HEK293 (cell line): ENCODE measurements around the gene SMARCD3.
A peak's percentile ranks its signal among the peaks of the same experiment; 100 is the strongest.

Source experiments
- HOXC10 ChIP-seq: sonication (generic); formaldehyde crosslinking; IDR thresholded peaks from 2 replicates; pipeline ENCODE4 v1.8.1; 2023; ENCODE audit warnings: mild to moderate bottlenecking, missing genetic modification reagents
- IKZF3 ChIP-seq: fragments of 450-650 bp; IDR thresholded peaks from 2 replicates; pipeline ENCODE4 v1.5.0; 2018; ENCODE audit warnings: missing biosample characterization, mild to moderate bottlenecking, missing genetic modification characterization, moderate library complexity
- KLF16 ChIP-seq: fragments of 450-650 bp; formaldehyde crosslinking; IDR thresholded peaks from 2 replicates; pipeline ENCODE4 v1.5.1; 2017; ENCODE audit warnings: missing biosample characterization, missing genetic modification characterization
- OSR2 ChIP-seq: fragments of 450-650 bp; formaldehyde crosslinking; IDR thresholded peaks from 2 replicates; pipeline ENCODE4 v1.5.1; 2016; ENCODE audit warnings: missing biosample characterization, missing genetic modification characterization
- OVOL3 ChIP-seq: fragments of 450-650 bp; formaldehyde crosslinking; IDR thresholded peaks from 2 replicates; pipeline ENCODE4 v1.5.1; 2016; ENCODE audit warnings: missing biosample characterization, missing genetic modification characterization
- ZIC2 ChIP-seq: fragments of 450-650 bp; formaldehyde crosslinking; IDR thresholded peaks from 2 replicates; pipeline ENCODE4 v1.5.1; 2016; ENCODE audit warnings: missing biosample characterization, missing genetic modification characterization
- ZNF302 ChIP-seq: fragments of 450-650 bp; formaldehyde crosslinking; IDR thresholded peaks from 2 replicates; pipeline ENCODE4 v1.5.1; 2016; ENCODE audit warnings: missing biosample characterization, missing genetic modification characterization, low read depth
- ZNF335 ChIP-seq: fragments of 450-650 bp; formaldehyde crosslinking; conservative IDR thresholded peaks from 2 replicates; pipeline ENCODE4 v1.5.1; 2016; ENCODE audit warnings: missing biosample characterization, missing genetic modification characterization
- ZNF391 ChIP-seq: fragments of 450-650 bp; formaldehyde crosslinking; IDR thresholded peaks from 2 replicates; pipeline ENCODE4 v1.5.1; 2016; ENCODE audit warnings: low read depth, missing biosample characterization, missing genetic modification characterization, borderline replicate concordance
- ZNF501 ChIP-seq: fragments of 450-650 bp; formaldehyde crosslinking; IDR thresholded peaks from 2 replicates; pipeline ENCODE4 v1.5.1; 2016; ENCODE audit warnings: missing biosample characterization, missing genetic modification characterization
- ZNF596 ChIP-seq: fragments of 450-650 bp; IDR thresholded peaks from 2 replicates; pipeline ENCODE4 v1.5.0; 2018; ENCODE audit warnings: missing biosample characterization, mild to moderate bottlenecking, missing genetic modification characterization, moderate library complexity
- ZNF626 ChIP-seq: fragments of 450-650 bp; sonication (Bioruptor Pico); formaldehyde crosslinking; IDR thresholded peaks from 2 replicates; pipeline ENCODE4 v1.5.1; 2018; ENCODE audit warnings: missing biosample characterization, missing genetic modification characterization, inconsistent platforms
- ZNF76 ChIP-seq: fragments of 450-650 bp; formaldehyde crosslinking; IDR thresholded peaks from 2 replicates; pipeline ENCODE4; 2016; ENCODE audit warnings: low read depth, missing biosample characterization, missing genetic modification characterization, borderline replicate concordance
- TF ChIP-seq, protein P1 (sequence below): fragments of 450-650 bp; formaldehyde crosslinking; IDR thresholded peaks from 2 replicates; pipeline ENCODE4 v1.5.1; 2017; ENCODE audit warnings: missing biosample characterization, missing genetic modification characterization
- TF ChIP-seq, protein P2 (sequence below): fragments of 450-650 bp; formaldehyde crosslinking; IDR thresholded peaks from 2 replicates; pipeline ENCODE4 v1.5.0; 2017; ENCODE audit warnings: missing biosample characterization, missing genetic modification characterization, borderline replicate concordance
- TF ChIP-seq, protein P3 (sequence below): fragments of 450-650 bp; formaldehyde crosslinking; IDR thresholded peaks from 2 replicates; pipeline ENCODE4 v1.5.1; 2016; ENCODE audit warnings: missing biosample characterization, missing genetic modification characterization
- TF ChIP-seq, protein P4 (sequence below): fragments of 450-650 bp; formaldehyde crosslinking; IDR thresholded peaks from 2 replicates; pipeline ENCODE4 v1.5.1; 2016; ENCODE audit warnings: missing biosample characterization, missing genetic modification characterization, borderline replicate concordance
- TF ChIP-seq, protein P5 (sequence below): fragments of 450-650 bp; formaldehyde crosslinking; IDR thresholded peaks from 2 replicates; pipeline ENCODE4; 2016; ENCODE audit warnings: missing biosample characterization, missing genetic modification characterization
- TF ChIP-seq, protein P6 (sequence below): fragments of 450-650 bp; formaldehyde crosslinking; IDR thresholded peaks from 2 replicates; pipeline ENCODE4 v1.5.1; 2016; ENCODE audit warnings: missing biosample characterization, missing genetic modification characterization, borderline replicate concordance
- TF ChIP-seq, protein P7 (sequence below): fragments of 450-650 bp; formaldehyde crosslinking; IDR thresholded peaks from 2 replicates; pipeline ENCODE4 v1.5.1; 2017; ENCODE audit warnings: missing biosample characterization, missing genetic modification characterization

The SMARCD3 gene

DNA sequence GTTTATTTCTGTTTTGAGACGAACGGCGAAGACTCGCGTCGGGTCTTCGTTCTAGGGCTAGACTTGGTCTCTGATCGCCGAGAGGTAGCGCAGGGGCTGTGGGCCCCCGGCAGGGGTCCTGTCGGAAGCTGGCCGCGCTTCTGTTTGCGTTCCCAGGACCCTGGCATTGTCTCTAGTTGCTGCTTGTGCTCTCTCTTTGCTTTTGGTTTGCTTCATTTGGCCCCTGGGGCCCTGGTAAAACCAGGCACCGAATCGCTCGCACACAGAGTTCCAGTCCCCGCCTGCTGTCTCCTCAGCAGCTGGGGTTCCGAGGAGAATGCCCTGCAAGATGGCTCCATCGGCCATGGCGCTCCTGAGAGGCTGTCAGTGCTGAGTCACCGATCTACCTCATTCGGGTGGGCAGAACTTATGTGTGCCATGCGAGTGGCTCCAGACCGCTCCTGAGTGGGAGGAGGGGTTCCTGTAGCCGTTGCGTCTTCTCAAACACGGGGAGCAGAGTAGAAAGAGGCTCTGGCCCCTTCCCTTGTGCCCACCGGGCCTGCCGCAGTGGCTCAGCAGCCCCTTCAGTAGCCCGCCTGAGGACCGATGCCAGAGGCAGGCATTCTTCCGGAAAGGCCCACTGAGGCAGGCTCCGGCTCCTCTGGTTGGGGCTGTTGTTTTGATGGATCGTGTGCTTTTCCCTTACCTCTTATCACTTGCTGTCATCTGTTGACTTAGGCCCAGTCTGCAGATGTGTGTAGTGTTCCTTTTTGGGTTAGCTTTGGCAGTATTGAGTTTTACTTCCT lies 15.4 kb downstream of the SMARCD3 start (continued):
- TF ChIP-seq, protein P1, sequence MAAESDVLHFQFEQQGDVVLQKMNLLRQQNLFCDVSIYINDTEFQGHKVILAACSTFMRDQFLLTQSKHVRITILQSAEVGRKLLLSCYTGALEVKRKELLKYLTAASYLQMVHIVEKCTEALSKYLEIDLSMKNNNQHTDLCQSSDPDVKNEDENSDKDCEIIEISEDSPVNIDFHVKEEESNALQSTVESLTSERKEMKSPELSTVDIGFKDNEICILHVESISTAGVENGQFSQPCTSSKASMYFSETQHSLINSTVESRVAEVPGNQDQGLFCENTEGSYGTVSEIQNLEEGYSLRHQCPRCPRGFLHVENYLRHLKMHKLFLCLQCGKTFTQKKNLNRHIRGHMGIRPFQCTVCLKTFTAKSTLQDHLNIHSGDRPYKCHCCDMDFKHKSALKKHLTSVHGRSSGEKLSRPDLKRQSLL (tag by site-specific recombination): peak; percentile 48; the same call in 1 of the 2 replicates
- TF ChIP-seq ZNF302 (tag by site-specific recombination): no peak
- TF ChIP-seq, protein P2, sequence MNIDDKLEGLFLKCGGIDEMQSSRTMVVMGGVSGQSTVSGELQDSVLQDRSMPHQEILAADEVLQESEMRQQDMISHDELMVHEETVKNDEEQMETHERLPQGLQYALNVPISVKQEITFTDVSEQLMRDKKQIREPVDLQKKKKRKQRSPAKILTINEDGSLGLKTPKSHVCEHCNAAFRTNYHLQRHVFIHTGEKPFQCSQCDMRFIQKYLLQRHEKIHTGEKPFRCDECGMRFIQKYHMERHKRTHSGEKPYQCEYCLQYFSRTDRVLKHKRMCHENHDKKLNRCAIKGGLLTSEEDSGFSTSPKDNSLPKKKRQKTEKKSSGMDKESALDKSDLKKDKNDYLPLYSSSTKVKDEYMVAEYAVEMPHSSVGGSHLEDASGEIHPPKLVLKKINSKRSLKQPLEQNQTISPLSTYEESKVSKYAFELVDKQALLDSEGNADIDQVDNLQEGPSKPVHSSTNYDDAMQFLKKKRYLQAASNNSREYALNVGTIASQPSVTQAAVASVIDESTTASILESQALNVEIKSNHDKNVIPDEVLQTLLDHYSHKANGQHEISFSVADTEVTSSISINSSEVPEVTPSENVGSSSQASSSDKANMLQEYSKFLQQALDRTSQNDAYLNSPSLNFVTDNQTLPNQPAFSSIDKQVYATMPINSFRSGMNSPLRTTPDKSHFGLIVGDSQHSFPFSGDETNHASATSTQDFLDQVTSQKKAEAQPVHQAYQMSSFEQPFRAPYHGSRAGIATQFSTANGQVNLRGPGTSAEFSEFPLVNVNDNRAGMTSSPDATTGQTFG (tag by site-specific recombination): no peak
- TF ChIP-seq ZIC2 (tag by site-specific recombination): peak; percentile 14; the same call in 1 of the 2 replicates
- TF ChIP-seq, protein P3, sequence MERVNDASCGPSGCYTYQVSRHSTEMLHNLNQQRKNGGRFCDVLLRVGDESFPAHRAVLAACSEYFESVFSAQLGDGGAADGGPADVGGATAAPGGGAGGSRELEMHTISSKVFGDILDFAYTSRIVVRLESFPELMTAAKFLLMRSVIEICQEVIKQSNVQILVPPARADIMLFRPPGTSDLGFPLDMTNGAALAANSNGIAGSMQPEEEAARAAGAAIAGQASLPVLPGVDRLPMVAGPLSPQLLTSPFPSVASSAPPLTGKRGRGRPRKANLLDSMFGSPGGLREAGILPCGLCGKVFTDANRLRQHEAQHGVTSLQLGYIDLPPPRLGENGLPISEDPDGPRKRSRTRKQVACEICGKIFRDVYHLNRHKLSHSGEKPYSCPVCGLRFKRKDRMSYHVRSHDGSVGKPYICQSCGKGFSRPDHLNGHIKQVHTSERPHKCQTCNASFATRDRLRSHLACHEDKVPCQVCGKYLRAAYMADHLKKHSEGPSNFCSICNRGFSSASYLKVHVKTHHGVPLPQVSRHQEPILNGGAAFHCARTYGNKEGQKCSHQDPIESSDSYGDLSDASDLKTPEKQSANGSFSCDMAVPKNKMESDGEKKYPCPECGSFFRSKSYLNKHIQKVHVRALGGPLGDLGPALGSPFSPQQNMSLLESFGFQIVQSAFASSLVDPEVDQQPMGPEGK (tag by site-specific recombination): no peak
- TF ChIP-seq, protein P4, sequence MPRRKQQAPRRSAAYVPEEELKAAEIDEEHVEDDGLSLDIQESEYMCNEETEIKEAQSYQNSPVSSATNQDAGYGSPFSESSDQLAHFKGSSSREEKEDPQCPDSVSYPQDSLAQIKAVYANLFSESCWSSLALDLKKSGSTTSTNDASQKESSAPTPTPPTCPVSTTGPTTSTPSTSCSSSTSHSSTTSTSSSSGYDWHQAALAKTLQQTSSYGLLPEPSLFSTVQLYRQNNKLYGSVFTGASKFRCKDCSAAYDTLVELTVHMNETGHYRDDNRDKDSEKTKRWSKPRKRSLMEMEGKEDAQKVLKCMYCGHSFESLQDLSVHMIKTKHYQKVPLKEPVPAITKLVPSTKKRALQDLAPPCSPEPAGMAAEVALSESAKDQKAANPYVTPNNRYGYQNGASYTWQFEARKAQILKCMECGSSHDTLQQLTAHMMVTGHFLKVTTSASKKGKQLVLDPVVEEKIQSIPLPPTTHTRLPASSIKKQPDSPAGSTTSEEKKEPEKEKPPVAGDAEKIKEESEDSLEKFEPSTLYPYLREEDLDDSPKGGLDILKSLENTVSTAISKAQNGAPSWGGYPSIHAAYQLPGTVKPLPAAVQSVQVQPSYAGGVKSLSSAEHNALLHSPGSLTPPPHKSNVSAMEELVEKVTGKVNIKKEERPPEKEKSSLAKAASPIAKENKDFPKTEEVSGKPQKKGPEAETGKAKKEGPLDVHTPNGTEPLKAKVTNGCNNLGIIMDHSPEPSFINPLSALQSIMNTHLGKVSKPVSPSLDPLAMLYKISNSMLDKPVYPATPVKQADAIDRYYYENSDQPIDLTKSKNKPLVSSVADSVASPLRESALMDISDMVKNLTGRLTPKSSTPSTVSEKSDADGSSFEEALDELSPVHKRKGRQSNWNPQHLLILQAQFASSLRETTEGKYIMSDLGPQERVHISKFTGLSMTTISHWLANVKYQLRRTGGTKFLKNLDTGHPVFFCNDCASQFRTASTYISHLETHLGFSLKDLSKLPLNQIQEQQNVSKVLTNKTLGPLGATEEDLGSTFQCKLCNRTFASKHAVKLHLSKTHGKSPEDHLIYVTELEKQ: no peak
- TF ChIP-seq OSR2 (tag by site-specific recombination): peak; percentile 10; the same call in 1 of the 2 replicates
- TF ChIP-seq, protein P5, sequence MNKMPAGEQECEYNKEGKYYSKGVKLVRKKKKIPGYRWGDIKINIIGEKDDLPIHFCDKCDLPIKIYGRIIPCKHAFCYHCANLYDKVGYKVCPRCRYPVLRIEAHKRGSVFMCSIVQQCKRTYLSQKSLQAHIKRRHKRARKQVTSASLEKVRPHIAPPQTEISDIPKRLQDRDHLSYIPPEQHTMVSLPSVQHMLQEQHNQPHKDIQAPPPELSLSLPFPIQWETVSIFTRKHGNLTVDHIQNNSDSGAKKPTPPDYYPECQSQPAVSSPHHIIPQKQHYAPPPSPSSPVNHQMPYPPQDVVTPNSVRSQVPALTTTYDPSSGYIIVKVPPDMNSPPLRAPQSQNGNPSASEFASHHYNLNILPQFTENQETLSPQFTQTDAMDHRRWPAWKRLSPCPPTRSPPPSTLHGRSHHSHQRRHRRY: no peak
- peak; percentile 40; the same call in 1 of the 2 replicates for TF ChIP-seq ZNF76 (tag by site-specific recombination)
- no peak for TF ChIP-seq ZNF626 (tag by site-specific recombination)
- TF ChIP-seq, protein P6, sequence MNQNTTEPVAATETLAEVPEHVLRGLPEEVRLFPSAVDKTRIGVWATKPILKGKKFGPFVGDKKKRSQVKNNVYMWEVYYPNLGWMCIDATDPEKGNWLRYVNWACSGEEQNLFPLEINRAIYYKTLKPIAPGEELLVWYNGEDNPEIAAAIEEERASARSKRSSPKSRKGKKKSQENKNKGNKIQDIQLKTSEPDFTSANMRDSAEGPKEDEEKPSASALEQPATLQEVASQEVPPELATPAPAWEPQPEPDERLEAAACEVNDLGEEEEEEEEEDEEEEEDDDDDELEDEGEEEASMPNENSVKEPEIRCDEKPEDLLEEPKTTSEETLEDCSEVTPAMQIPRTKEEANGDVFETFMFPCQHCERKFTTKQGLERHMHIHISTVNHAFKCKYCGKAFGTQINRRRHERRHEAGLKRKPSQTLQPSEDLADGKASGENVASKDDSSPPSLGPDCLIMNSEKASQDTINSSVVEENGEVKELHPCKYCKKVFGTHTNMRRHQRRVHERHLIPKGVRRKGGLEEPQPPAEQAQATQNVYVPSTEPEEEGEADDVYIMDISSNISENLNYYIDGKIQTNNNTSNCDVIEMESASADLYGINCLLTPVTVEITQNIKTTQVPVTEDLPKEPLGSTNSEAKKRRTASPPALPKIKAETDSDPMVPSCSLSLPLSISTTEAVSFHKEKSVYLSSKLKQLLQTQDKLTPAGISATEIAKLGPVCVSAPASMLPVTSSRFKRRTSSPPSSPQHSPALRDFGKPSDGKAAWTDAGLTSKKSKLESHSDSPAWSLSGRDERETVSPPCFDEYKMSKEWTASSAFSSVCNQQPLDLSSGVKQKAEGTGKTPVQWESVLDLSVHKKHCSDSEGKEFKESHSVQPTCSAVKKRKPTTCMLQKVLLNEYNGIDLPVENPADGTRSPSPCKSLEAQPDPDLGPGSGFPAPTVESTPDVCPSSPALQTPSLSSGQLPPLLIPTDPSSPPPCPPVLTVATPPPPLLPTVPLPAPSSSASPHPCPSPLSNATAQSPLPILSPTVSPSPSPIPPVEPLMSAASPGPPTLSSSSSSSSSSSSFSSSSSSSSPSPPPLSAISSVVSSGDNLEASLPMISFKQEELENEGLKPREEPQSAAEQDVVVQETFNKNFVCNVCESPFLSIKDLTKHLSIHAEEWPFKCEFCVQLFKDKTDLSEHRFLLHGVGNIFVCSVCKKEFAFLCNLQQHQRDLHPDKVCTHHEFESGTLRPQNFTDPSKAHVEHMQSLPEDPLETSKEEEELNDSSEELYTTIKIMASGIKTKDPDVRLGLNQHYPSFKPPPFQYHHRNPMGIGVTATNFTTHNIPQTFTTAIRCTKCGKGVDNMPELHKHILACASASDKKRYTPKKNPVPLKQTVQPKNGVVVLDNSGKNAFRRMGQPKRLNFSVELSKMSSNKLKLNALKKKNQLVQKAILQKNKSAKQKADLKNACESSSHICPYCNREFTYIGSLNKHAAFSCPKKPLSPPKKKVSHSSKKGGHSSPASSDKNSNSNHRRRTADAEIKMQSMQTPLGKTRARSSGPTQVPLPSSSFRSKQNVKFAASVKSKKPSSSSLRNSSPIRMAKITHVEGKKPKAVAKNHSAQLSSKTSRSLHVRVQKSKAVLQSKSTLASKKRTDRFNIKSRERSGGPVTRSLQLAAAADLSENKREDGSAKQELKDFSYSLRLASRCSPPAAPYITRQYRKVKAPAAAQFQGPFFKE: no peak
- TF ChIP-seq ZNF335 (tag by site-specific recombination): peak; percentile 87
- no peak for TF ChIP-seq HOXC10 (CRISPR knock-in tag)
- no peak for TF ChIP-seq KLF16
- TF ChIP-seq, protein P7, sequence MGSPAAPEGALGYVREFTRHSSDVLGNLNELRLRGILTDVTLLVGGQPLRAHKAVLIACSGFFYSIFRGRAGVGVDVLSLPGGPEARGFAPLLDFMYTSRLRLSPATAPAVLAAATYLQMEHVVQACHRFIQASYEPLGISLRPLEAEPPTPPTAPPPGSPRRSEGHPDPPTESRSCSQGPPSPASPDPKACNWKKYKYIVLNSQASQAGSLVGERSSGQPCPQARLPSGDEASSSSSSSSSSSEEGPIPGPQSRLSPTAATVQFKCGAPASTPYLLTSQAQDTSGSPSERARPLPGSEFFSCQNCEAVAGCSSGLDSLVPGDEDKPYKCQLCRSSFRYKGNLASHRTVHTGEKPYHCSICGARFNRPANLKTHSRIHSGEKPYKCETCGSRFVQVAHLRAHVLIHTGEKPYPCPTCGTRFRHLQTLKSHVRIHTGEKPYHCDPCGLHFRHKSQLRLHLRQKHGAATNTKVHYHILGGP (tag by site-specific recombination): no peak
- no peak for TF ChIP-seq ZNF391 (tag by site-specific recombination)
- TF ChIP-seq ZNF501 (tag by site-specific recombination): no peak
- no peak for TF ChIP-seq OVOL3 (tag by site-specific recombination)
- TF ChIP-seq ZNF596 (tag by site-specific recombination): no peak
- no peak for TF ChIP-seq IKZF3 (tag by site-specific recombination)
